NCI-H2171 (cell line): Measurements from ENCODE around the gene BLNK.
"Not testable (repeated sequence)": the region's sequence is repeated elsewhere in the genome, so short reads cannot be mapped to it uniquely, and the experiment has no call there.

ENCODE experiments used
- DNase-seq: peaks from one replicate; lab custom pipeline; 2025; lab: John Stamatoyannopoulos, UW

Gene BLNK

GRCh38 chr10:96271016-96271815 lies at the start of gene BLNK:
Gene BLNK (minus strand): TSS chr10:96271569. CDS start chr10:96271398, 171 bp downstream.
- no peak for DNase-seq

GRCh38 chr10:96319754-96320474 lies 48.5 kb upstream of the BLNK start:
- no peak for DNase-seq

DNA sequence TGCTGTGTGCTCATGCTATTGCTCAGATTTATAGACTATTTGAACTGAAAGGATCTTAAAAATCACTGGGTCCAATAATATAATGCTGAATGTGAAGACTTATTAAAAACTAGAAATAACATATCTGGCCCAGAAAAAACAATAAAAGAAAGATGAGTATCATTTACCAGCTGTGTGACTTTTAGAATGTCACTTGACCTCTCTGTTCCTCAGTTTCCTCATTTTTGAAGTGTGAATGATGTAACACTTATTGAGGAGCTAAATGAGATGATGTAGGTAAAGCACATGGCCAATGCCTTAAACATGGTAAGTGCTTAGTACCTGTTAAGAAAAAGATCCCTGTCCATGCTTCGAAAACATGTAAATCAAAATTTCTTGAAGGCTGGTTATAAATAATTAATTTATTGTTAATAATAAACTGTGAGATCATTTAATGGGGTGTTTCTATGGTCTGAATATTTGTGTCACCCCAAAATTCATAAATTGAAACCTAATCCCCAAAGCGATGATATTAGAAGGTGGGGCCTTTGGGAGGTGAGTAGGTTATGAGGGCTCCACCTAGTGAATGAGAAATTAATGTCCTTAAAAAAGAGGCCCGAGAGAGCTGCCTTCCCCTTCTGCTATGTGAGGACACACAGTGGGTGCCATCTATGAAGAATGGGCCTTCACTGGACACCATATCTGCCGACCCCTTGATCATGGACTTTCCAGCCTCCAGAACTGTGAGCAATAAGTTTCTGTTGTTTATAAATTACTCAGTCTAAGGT lies 45.9 kb upstream of the BLNK start:
- DNase-seq, result no peak

- no peak for DNase-seq
These were observed 42.0 kb upstream of the BLNK start for GRCh38 chr10:96313344-96313743.

- no peak for DNase-seq
These were observed 39.9 kb upstream of the BLNK start for GRCh38 chr10:96311180-96311715.

DNA sequence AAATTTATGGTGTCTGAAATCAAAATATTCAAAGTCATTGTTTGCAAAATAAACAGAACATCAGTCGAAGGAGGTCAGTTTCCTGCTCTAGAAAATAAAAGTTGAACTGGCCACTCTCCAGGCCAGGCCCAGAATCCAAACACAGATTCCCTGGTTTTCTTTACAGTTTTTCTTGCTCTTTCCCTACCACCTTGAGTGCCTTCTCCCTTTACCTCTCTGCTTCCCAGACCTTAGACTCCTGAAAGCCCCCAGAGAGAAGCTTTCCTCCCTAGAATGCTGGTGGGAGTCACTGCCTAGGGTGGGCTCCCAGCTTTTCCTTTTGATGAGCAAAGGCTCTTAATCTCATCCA lies 38.9 kb upstream of the BLNK start:
- no peak for DNase-seq

DNA sequence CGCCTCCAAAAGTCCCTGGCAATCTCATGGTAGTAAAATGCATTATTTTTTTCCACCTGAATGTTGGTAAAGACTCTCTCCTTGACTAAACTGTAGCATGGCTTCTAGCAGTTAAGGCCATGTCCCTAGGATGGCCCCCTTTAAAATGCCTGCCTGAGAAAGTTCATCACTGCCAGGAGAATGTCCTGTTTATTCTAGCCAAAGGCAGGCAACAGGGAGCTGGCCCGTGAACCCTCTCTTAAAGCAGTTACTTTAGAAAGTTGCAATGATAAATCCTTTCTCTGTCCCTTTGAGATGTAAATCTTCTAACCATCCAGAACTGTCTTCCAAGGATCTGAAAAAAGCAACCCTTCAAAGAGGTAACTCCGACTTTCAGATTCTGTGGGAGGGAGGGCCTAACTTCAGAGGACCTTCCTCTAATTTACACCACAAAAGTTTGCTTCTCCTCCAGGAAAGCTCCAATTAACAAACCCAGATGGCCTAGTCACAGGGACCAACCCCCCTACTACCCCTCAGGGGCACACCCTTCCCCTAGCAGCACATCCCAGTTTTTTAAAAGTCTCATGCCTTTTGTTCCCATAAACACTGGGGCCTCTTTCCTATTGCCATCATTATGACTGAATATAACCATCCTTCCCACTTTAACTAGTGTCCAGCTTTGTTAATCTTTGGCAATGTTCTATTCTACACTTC lies 38.4 kb upstream of the BLNK start:
- no peak for DNase-seq

DNA sequence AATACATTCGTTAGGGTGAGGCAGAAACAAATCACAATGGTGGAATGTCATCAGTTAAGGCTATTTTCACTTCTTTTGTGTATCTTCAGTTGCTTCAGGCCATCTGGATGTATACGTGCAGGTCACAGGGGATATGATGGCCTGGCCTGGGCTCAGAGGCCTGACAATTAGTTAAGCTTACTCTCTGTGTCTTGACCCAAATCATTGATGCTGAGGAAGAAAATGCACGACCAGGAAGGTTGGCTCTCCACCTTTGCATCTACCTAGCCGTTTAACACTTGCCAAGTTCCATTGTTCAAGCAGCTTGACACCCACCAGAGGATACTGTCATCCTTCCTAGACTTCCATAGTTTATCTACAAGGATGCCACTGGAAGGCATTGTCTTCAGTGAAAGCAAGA lies 37.5 kb upstream of the BLNK start:
- DNase-seq, result not testable (repeated sequence)

DNA sequence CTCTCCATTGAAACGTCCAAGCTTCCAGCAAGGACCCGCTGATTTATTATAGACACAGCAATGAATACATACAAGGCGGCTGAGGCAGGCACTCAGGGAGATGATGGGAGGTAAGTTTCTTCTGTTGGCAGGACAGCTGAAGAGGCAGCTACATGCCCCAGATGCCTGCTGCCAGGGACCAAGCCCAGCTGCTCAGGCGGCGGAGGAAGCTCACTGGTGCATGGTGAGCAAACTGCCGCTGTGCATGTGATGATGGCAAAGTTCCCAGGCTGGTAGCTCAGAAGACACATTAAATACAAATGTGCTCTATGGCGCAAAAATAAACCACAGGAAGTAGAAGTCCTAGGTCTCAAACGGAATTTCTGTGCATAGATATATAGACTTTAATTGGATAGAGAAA lies 35.1 kb upstream of the BLNK start:
- DNase-seq, result peak; percentile 74

GRCh38 chr10:96305019-96305418 lies 33.6 kb upstream of the BLNK start:
- no peak for DNase-seq

DNA sequence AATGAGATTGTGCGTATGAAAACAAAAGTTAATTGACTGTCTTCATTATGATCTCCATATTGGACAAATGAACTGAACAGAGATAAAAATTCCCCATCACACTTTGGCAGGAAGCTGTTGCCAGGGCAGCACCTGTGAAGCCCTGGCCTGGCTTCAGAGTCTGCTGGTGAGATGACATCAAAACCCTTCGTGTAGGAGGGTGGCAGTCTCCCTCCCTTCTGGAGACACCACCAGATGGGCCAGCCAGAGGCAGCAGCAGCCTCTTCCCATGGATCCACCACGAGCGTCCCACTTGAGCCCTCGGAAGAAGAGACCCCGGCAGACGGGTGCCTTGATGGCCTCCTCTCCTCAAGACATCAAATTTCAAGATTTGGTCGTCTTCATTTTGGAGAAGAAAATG lies 32.9 kb upstream of the BLNK start, which contains the start of gene DNTT:
Gene DNTT, plus strand, starts transcription at position 205 of the 400 bp plus-strand sequence. Its CDS starts 64 bp downstream, at position 269.
- DNase-seq, result no peak

DNA sequence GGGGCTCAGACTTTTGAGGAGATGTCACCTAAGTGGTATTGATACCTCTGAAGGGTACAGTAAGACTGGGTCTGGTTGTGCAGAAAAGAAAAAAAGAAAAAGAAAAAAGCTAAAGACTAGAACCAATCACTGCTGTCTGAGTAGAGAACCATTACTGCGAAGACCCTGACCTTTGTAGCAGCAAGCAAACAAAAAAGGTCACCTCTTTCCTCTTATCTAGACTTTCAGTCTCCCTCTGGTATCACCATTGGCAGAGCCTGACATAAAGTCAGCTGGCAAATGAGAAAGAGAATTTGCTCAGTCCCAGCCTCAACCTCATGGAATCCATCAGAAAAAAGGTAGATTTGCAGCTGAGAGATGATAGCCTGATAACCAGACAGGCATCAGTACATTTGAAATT lies 30.2 kb upstream of the BLNK start:
- DNase-seq, result no peak

DNA sequence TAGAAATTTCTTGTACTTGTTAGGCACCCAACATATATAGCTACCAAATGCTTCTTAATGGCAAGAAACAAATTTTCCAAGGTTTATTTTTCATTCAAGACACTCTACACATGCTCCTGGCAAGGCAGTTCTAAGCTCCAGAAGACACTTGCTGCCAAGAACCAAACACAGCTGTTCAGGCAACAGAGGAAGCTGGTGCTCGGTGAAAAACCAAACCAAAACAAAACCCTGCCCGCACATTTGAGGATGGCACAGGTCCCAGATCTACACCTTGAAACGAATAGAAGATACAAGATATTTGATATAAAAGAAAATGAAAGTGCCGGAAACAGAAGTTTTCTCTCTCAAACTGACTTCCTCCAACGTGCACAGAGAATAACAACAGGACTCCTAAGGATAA lies 28.0 kb upstream of the BLNK start:
- no peak for DNase-seq

GRCh38 chr10:96298362-96298761 lies 27.0 kb upstream of the BLNK start:
- no peak for DNase-seq

DNA sequence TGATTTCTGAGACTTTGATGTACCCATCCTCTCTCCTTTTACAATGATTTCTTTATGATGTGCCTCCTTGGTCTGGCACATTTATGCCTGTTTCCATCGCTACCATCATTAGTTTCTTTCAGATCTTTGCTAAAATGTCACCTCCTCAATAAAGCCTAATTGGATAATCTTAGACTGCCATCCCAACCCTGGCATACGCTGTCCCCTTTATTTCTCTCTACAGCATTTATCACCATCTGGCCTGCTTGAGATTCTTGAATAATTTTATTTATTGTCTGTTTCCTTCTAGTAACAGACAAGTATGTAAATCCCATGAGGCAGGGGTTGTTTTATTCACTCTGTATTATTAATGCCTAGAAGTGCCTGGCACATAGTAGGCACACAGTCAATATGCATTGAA lies 26.1 kb upstream of the BLNK start:
- DNase-seq, result no peak

- no peak for DNase-seq
These were observed 24.1 kb upstream of the BLNK start for GRCh38 chr10:96295475-96295874.

DNA sequence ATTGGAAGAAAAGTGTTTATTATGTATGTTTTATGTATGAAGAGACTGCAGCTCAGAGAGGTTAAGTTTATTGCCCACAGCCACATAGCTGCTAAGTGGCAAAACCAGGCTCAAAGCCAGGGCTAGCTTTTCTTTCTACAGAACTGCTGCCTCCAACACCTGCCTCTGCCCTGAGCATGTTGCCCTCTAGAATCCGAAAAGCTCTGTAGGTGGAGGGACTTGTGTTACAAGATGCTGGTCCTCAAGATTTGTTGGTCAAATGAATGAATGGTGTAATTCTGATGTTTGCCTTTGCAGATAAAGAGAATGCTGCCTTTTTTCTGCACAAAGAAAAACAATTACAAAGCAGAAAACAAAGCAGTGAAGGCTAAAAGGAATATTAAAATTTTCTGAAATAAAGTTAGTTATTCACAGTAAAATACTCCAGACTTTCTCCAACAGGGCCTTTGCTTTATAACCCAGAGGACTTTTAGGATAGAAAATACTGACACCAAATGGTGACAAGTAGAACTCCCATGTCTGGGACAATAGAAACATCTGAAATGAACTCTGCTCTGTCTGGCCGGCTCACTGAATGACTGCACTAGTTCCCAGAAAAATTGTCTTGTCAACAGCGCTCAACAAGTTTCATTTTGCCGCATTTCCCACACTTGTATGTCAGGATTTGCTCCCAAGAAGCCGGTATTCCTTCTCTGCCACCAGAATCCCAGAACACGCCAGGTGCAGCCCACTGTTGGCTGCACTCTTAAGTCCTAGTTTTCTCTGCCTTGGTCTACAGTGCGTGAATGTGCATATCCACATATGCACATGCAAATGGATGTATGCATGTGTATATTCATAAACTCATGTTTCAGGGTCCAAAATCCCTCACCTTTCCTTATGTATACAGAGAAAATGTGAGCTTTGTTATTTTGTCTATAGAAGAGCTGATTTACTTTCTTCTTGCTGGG lies 21.9 kb upstream of the BLNK start:
- DNase-seq, result no peak

GRCh38 chr10:96290368-96291133 lies 19.2 kb upstream of the BLNK start:
- no peak for DNase-seq

- DNase-seq, result no peak
These were observed 18.0 kb upstream of the BLNK start for GRCh38 chr10:96289218-96289910.
